ENCODE measurements around the gene ABCB4. TPM values are rescaled to one million over a fixed set of nuclear protein-coding genes. Genes with fewer than 3 reads are reported as not detected.

The ABCB4 gene
- total RNA-seq (under 1 TPM; 0.13 to 0.44 TPM), polyA plus RNA-seq (not detected)

DNA sequence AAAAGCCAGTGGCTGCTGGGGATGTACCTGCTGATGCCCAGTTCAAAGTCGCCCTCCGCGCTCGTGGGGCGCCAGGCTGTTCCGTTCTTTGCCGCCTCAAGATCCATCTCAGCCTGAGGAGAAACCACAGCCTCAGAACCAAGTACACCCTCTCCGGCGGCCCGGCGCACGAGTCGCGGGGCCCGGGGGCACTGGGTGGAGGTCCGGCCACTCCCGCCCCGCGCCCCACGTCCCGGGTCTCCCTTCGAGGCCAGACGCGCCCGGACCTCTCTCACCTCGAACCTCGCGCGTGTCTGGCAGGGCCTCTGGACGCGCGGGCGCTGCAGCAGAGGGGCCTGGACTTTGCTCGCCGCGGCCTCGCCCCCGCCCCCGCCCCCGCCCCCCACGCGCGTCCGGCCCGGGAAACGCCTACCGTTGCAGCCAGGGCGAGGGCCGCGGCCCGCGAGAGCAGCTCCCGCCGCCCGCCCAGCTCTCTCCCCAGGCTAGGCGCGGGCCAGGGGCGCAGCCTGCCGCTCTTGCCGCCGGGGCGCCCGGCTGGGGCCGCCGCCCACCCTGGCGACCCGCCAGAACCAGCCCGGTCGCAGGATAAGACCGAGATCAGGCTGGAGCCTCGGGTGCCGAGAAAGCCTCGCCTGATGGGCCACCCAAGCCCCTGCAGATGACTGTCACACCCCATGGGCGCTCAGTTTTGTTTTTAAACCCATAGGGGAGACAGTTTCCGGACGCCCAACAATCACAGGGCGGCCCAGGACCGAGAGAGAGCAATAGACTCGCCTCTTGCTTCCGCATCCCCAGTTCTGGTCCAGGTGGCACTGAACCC is at the start of gene ABCB4:
ABCB4 (minus strand) TSS at position 322 of the 820 bp plus-strand sequence; CDS start at position 107, 215 bp downstream.
- Mint-ChIP-seq H3K4me3 (peak within 1 kb of the TSS; percentile 13 to 73 (median 62)), H3K36me3 (no peaks in the 10 kb centered on the region), H3K27ac (peak within 1 kb of the TSS in 1 of 8 donors; percentile 2), H3K4me1 (peaks cover 13 to 18% (median 14%) of the 10 kb centered on the region in 3 donors), H3K27me3 (peaks cover 20 to 49% of the 10 kb centered on the region in 2 donors), H3K9me3 (peaks cover 0 to 4% (median 0%) of the 10 kb centered on the region in 5 donors)
- DNase-seq: no peak
- H3K27me3 ChIP-seq (ENCODE audit: insufficient read depth, low read length, poor library complexity, severe bottlenecking): peaks cover 24% of the 10 kb centered on the region
- no peak within 1 kb of the TSS for H3K4me3 ChIP-seq (ENCODE audit: low read length)
- H3K9me3 ChIP-seq (ENCODE audit: low read length): no peaks in the 10 kb centered on the region
- ChIA-PET CTCF (no interaction called here), POLR2A (no interaction called here)
- H3K4me1 ChIP-seq (ENCODE audit: insufficient read depth, low read length): no peaks in the 10 kb centered on the region
- H3K27ac ChIP-seq (ENCODE audit: low read depth, low read length): no peak within 1 kb of the TSS
- no peaks in the 10 kb centered on the region for H3K36me3 ChIP-seq (ENCODE audit: insufficient read depth, low read length)

DNA sequence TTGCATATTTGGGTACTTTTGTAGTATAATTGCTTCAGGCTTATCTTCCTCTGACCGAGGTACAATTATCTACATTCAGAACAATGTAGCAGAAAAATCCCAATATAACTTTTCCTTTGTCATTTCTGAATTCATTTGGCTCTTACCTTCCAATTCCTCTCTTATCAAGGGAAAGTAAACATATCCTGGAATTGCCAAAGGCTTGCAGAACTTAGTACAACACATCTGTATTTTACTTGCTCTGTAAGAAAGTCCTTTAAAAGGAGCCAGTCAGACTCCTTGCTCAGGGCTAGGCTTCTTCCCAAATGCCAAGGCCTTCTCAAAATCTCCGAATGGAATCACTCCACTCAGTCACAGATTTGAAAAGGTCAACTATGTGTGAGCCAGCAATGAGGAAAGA is 43.3 kb upstream of the ABCB4 start:
- no peaks in the 10 kb centered on the region for H3K4me1 ChIP-seq (ENCODE audit: insufficient read depth, low read length)
- no peak overlapping the region for H3K27ac ChIP-seq (ENCODE audit: low read depth, low read length)
- no peaks in the 10 kb centered on the region for H3K9me3 ChIP-seq (ENCODE audit: low read length)
- Mint-ChIP-seq H3K36me3 (peaks cover 8 to 59% (median 18%) of the 10 kb centered on the region in 3 donors), H3K4me1 (no peaks in the 10 kb centered on the region), H3K4me3 (no peak overlapping the region), H3K27me3 (no peaks in the 10 kb centered on the region), H3K27ac (peak overlapping the region in 1 of 8 donors; percentile 43), H3K9me3 (no peaks in the 10 kb centered on the region)
- H3K4me3 ChIP-seq (ENCODE audit: low read length): no peak overlapping the region
- H3K27me3 ChIP-seq (ENCODE audit: insufficient read depth, low read length, poor library complexity, severe bottlenecking): no peaks in the 10 kb centered on the region
- H3K36me3 ChIP-seq (ENCODE audit: insufficient read depth, low read length): no peaks in the 10 kb centered on the region
- no peak for DNase-seq
- POLR2A ChIA-PET: no interaction called here
- CTCF ChIA-PET: no interaction called here

DNA sequence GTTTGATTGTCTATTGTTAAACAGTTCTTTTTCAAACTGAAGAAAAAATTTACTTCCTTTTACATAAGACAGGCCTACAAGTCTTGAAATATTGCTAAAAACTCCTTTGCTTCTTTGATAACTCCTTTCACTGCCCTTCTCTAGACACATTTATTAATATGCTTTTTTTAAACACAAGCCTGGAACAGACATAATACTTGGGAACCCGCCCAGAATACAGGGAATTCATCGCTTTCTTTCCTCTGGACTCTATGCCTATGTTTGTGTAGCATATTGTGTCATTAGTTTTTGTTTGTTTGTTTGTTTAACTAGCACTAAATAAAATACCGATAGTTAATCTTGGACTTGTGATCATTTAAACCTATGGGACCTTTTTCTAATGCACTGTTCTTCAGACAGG is 42.4 kb upstream of the ABCB4 start:
- no peaks in the 10 kb centered on the region for H3K4me1 Mint-ChIP-seq
- H3K27me3 Mint-ChIP-seq: no peaks in the 10 kb centered on the region
- DNase-seq: no peak
- no peak overlapping the region for H3K27ac Mint-ChIP-seq
- Histone ChIP-seq H3K9me3 (ENCODE audit: low read length) (no peaks in the 10 kb centered on the region), H3K27me3 (ENCODE audit: insufficient read depth, low read length, poor library complexity, severe bottlenecking) (no peaks in the 10 kb centered on the region), H3K4me1 (ENCODE audit: insufficient read depth, low read length) (no peaks in the 10 kb centered on the region), H3K4me3 (ENCODE audit: low read length) (no peak overlapping the region), H3K27ac (ENCODE audit: low read depth, low read length) (no peak overlapping the region), H3K36me3 (ENCODE audit: insufficient read depth, low read length) (no peaks in the 10 kb centered on the region)
- H3K36me3 Mint-ChIP-seq: peaks cover 10 to 67% (median 18%) of the 10 kb centered on the region in 3 donors
- ChIA-PET POLR2A (no interaction called here), CTCF (no interaction called here)
- H3K9me3 Mint-ChIP-seq: no peaks in the 10 kb centered on the region
- H3K4me3 Mint-ChIP-seq: no peak overlapping the region

DNA sequence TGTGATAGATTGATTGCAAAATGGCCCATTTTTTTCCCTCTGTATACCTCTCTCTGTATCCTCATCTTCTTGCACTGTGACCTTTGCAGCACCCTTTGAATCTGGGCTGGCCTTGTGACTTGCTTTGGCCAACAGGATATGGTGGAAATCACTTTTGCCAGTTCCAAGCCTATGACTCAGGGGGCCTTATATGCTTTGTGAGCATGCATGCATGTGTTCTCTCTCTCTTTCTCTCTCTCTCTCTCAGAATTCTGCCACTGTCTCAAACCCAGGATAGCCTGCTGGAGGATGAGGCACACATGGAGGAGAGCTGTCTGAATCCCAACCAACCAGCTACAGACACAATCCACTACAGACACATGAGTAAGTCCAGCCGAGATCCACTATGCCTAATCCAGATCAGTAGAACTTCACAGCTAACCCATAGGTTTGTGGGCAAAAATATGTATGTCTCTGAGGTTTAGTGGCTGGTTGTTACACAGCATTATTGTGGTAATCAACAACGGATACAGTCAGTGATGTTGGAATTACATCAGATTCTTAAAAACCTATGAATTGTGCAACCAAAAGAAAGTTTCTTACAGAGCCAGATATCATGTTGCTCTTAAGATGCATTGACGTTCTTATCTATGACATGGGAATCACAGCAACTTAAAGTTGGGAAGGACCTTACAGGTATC is 41.8 kb upstream of the ABCB4 start:
- CTCF ChIA-PET: no interaction called here
- no peak overlapping the region for H3K27ac ChIP-seq (ENCODE audit: low read depth, low read length)
- POLR2A ChIA-PET: no interaction called here

DNA sequence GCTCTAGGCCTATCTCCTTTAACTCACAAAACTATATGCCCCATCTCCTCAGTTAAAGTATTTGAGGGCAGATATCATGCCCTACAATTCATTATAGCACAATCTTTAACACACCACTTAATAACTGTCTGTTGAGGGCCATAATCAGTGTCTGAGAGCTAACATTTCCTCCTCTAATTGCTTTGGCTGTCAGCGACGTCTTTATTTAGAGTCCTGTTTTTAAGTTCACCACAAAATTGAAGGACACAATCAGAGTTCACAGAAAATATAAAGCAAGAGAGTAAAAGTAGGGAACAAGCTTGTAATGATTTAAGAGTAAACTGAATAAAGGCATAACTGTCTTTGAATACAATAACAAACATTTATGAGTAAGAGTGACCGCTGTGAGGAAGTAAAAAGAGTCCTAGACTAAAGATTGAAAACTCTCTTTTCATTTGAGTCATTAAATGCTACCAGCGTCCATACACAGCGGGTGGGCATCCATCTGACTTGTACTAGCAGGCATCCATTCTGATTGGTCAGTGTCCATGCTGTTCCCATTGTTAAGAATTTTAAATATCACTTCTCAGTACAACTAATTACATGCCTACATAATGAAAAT is 38.4 kb upstream of the ABCB4 start:
- no peaks in the 10 kb centered on the region for H3K9me3 ChIP-seq (ENCODE audit: low read length)
- Mint-ChIP-seq H3K27ac (peak overlapping the region in 1 of 8 donors; percentile 36), H3K9me3 (no peaks in the 10 kb centered on the region), H3K36me3 (peaks cover 5 to 67% (median 8%) of the 10 kb centered on the region in 3 donors), H3K4me3 (no peak overlapping the region), H3K4me1 (peaks cover 5 to 8% (median 6%) of the 10 kb centered on the region in 3 donors), H3K27me3 (no peaks in the 10 kb centered on the region)
- H3K4me1 ChIP-seq (ENCODE audit: insufficient read depth, low read length): no peaks in the 10 kb centered on the region
- ChIA-PET POLR2A (no interaction called here), CTCF (no interaction called here)
- DNase-seq: no peak
- H3K36me3 ChIP-seq (ENCODE audit: insufficient read depth, low read length): no peaks in the 10 kb centered on the region
- no peak overlapping the region for H3K4me3 ChIP-seq (ENCODE audit: low read length)
- H3K27ac ChIP-seq (ENCODE audit: low read depth, low read length): no peak overlapping the region
- no peaks in the 10 kb centered on the region for H3K27me3 ChIP-seq (ENCODE audit: insufficient read depth, low read length, poor library complexity, severe bottlenecking)

More for the DNA sequence above, 41.8 kb upstream of the ABCB4 start:
- H3K4me3 Mint-ChIP-seq: no peak overlapping the region
- no peak overlapping the region for H3K4me3 ChIP-seq (ENCODE audit: low read length)
- H3K36me3 Mint-ChIP-seq: peaks cover 10 to 68% (median 18%) of the 10 kb centered on the region in 3 donors
- no peaks in the 10 kb centered on the region for H3K4me1 ChIP-seq (ENCODE audit: insufficient read depth, low read length)
- no peak overlapping the region for H3K27ac Mint-ChIP-seq
- H3K9me3 ChIP-seq (ENCODE audit: low read length): no peaks in the 10 kb centered on the region
- H3K27me3 Mint-ChIP-seq: no peaks in the 10 kb centered on the region
- no peaks in the 10 kb centered on the region for H3K27me3 ChIP-seq (ENCODE audit: insufficient read depth, low read length, poor library complexity, severe bottlenecking)
- no peak for DNase-seq
- H3K9me3 Mint-ChIP-seq: no peaks in the 10 kb centered on the region
- H3K36me3 ChIP-seq (ENCODE audit: insufficient read depth, low read length): no peaks in the 10 kb centered on the region
- no peaks in the 10 kb centered on the region for H3K4me1 Mint-ChIP-seq

DNA sequence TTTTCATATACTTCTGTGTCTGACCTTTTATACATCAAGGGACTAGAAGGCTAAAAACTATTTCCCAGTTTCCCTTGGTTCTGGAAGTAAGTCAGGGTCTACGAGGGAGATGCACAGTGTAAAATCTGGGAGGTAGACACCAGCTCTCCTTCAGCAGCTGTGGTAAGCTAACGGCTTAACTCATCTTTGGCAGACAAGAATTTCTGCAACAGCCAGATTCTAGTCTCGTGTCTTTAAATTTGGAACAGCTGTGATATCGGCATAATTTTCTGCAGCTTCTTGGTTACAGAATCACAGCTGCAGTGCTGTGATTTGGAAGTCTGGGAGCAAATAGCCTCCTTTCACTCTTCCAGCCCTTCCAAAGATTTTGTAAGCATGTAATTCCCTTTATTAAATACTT is 37.4 kb upstream of the ABCB4 start:
- no peaks in the 10 kb centered on the region for H3K27me3 ChIP-seq (ENCODE audit: insufficient read depth, low read length, poor library complexity, severe bottlenecking)
- H3K9me3 ChIP-seq (ENCODE audit: low read length): no peaks in the 10 kb centered on the region
- ChIA-PET POLR2A (no interaction called here), CTCF (no interaction called here)
- no peak overlapping the region for H3K27ac Mint-ChIP-seq
- peaks cover 5 to 8% (median 6%) of the 10 kb centered on the region in 3 donors for H3K4me1 Mint-ChIP-seq
- no peak overlapping the region for H3K27ac ChIP-seq (ENCODE audit: low read depth, low read length)
- H3K36me3 ChIP-seq (ENCODE audit: insufficient read depth, low read length): no peaks in the 10 kb centered on the region
- H3K4me1 ChIP-seq (ENCODE audit: insufficient read depth, low read length): no peaks in the 10 kb centered on the region
- no peak for DNase-seq
- no peaks in the 10 kb centered on the region for H3K9me3 Mint-ChIP-seq
- H3K27me3 Mint-ChIP-seq: no peaks in the 10 kb centered on the region
- H3K4me3 Mint-ChIP-seq: no peak overlapping the region
- no peak overlapping the region for H3K4me3 ChIP-seq (ENCODE audit: low read length)
- peaks cover 5 to 67% (median 8%) of the 10 kb centered on the region in 3 donors for H3K36me3 Mint-ChIP-seq

DNA sequence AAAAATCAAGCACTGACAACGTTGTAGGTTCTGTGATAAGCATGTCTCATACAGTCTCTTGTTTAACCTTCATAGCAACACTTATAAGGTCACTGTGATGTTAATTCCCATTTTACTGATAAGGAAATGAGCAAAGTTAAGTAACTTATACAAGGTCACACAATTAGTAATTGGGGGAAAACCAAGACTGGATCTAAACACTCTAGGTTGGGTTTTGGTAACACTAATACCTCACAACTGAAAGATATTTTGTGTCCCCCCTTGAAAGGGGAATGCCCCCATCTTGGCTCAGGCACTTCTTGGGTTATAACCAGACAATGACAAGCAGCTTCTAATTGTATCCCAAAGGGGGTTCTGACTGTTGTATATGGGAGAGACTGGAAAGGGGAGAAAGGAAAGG is 36.0 kb upstream of the ABCB4 start:
- Mint-ChIP-seq H3K27ac (peak overlapping the region in 3 of 8 donors; percentile 18 to 90 (median 67)), H3K9me3 (no peaks in the 10 kb centered on the region), H3K36me3 (peaks cover 5 to 72% (median 8%) of the 10 kb centered on the region in 3 donors), H3K4me1 (peaks cover 5 to 8% (median 6%) of the 10 kb centered on the region in 3 donors), H3K4me3 (no peak overlapping the region), H3K27me3 (peaks cover 0 to 1% of the 10 kb centered on the region in 2 donors)
- ChIA-PET CTCF (no interaction called here), POLR2A (no interaction called here)
- Histone ChIP-seq H3K36me3 (ENCODE audit: insufficient read depth, low read length) (no peaks in the 10 kb centered on the region), H3K9me3 (ENCODE audit: low read length) (no peaks in the 10 kb centered on the region), H3K27ac (ENCODE audit: low read depth, low read length) (no peak overlapping the region), H3K4me1 (ENCODE audit: insufficient read depth, low read length) (no peaks in the 10 kb centered on the region), H3K27me3 (ENCODE audit: insufficient read depth, low read length, poor library complexity, severe bottlenecking) (no peaks in the 10 kb centered on the region), H3K4me3 (ENCODE audit: low read length) (no peak overlapping the region)
- no peak for DNase-seq

DNA sequence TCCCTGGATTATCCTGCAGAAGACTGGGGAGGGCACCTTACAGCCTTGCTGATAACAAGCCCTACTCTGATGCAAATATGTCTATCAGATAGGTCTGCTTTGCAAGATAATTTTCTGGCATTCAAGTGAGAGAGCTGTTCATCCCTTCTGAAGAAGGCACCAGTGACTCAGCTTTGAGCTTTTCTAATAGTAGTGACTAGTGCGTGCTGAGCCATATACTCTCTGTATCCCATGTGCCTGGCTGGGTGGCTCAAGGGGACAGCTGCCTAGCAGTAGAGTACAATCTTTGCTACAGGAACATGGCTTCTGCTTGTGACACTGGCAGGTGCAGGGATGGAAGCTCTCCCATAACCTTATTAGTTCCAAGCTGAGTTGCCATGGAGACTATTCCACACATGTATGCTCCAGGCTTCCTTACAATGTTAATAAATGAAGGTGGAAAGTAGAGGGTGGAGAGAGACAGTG is 35.0 kb upstream of the ABCB4 start:
- Mint-ChIP-seq H3K27me3 (peaks cover 0 to 1% of the 10 kb centered on the region in 2 donors), H3K27ac (peak overlapping the region in 5 of 8 donors; percentile 3 to 81 (median 51)), H3K9me3 (no peaks in the 10 kb centered on the region), H3K4me1 (peaks cover 5 to 8% (median 6%) of the 10 kb centered on the region in 3 donors), H3K36me3 (peaks cover 5 to 77% (median 8%) of the 10 kb centered on the region in 3 donors), H3K4me3 (no peak overlapping the region)
- Histone ChIP-seq H3K27me3 (ENCODE audit: insufficient read depth, low read length, poor library complexity, severe bottlenecking) (no peaks in the 10 kb centered on the region), H3K4me1 (ENCODE audit: insufficient read depth, low read length) (no peaks in the 10 kb centered on the region), H3K36me3 (ENCODE audit: insufficient read depth, low read length) (no peaks in the 10 kb centered on the region), H3K27ac (ENCODE audit: low read depth, low read length) (no peak overlapping the region), H3K4me3 (ENCODE audit: low read length) (no peak overlapping the region), H3K9me3 (ENCODE audit: low read length) (no peaks in the 10 kb centered on the region)
- ChIA-PET POLR2A (no interaction called here), CTCF (no interaction called here)
- DNase-seq: no peak
